ENCODE results near the gene OVOL1. TPM values are rescaled to one million over a fixed set of nuclear protein-coding genes. Genes with fewer than 3 reads are reported as not detected.

OVOL1 gene
- total RNA-seq, 1 experiment from 2014 or later = 10.5 TPM

DNA sequence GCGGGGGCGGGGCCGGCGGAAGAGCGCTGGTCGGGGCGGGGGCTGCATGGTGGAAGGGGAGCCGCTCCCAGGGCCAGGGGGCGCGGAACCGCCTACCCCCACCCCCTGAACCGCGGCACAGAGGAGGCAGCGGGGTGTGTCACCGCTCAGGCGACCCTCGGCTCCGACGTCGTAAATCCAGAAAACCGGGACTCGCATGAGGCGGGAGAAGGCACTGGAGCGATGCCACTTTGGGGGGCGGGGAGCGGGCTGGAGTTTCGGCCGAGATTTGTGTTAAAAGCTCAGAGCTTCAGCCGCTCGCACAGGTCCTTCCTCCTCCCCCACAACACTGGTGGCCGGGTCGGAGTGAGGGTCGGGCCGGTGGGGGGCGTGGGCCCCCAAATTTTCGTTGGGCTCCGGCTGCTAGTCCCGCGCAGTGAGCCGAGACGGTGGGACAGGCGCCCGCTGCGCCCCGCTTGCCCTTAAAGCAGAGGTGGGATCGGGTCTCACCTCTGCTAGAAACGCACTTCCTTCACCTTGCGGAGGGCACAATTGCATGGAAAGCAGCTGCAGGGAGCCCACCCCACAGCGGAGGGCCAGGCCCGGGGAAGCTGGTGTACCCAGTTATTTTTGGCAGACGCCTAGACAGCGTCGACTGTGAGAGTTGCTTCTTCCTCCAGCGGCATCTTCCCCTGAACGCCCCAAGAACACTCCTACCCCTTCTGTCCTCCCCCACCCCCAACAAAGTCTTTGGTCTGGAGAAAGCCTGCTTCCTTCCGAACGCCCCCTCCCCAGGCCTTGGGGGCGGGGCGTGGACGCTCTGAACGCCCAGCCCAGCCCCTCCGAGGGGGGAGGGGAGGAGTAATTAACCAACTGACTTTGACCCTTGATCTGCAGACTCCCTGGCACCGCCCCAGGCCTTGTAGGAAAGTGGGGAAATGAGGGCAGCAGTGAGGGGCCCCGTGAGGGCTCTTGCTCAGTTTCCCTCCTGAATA lies 1.1 kb downstream of the OVOL1 start:
- Histone ChIP-seq H3K4me3 (peak overlapping the region; percentile 93), H3K79me2 (ENCODE audit: low read depth) (peaks cover 43% of the 10 kb centered on the region), H3K4me2 (peak overlapping the region; percentile 98), H2AFZ (peak overlapping the region; percentile 68), H3K27ac (peak overlapping the region; percentile 24), H4K20me1 (ENCODE audit: insufficient read depth) (peaks cover 3% of the 10 kb centered on the region; the same call in 1 of the 2 replicates), H3K4me1 (replicated peaks; ENCODE audit: insufficient read depth) (peaks cover 57% of the 10 kb centered on the region), H3K27me3 (ENCODE audit: insufficient read depth, low read depth) (no peaks in the 10 kb centered on the region), H3F3A (ENCODE audit: insufficient read depth, low read depth) (peaks cover 30% of the 10 kb centered on the region), H3K9me2 (ENCODE audit: insufficient read depth) (no peaks in the 10 kb centered on the region), H3K9me3 (ENCODE audit: insufficient read depth, low read depth) (no peaks in the 10 kb centered on the region), H3K36me3 (ENCODE audit: low read depth) (no peaks in the 10 kb centered on the region)
- intact Hi-C loops (cut with micrococcal nuclease; ENCODE audit: unreplicated experiment) = loop anchor here (2.0 to 10.0 kb wide), 2 partner anchors 71 to 293 kb away; partner anchors contain the start of genes CFL1 and MALAT1
- TF ChIP-seq EZH2 (IDR thresholded peaks at IDR 0.05; ENCODE audit: low read depth) = no peak
- TF ChIP-seq, protein P1, sequence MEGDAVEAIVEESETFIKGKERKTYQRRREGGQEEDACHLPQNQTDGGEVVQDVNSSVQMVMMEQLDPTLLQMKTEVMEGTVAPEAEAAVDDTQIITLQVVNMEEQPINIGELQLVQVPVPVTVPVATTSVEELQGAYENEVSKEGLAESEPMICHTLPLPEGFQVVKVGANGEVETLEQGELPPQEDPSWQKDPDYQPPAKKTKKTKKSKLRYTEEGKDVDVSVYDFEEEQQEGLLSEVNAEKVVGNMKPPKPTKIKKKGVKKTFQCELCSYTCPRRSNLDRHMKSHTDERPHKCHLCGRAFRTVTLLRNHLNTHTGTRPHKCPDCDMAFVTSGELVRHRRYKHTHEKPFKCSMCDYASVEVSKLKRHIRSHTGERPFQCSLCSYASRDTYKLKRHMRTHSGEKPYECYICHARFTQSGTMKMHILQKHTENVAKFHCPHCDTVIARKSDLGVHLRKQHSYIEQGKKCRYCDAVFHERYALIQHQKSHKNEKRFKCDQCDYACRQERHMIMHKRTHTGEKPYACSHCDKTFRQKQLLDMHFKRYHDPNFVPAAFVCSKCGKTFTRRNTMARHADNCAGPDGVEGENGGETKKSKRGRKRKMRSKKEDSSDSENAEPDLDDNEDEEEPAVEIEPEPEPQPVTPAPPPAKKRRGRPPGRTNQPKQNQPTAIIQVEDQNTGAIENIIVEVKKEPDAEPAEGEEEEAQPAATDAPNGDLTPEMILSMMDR (conservative IDR thresholded peaks at IDR 0.05) = no peak
- ChIA-PET CTCF (interaction anchor here (1.4 kb wide), 1 partner anchor 7 kb away, joined by 6 read pairs; the partner anchor contains the start of gene AP5B1), POLR2A (ENCODE audit: unreplicated experiment) (interaction anchor here (0.6 to 0.7 kb wide), 3 partner anchors 19 to 215 kb away, joined by 3 to 21 read pairs (median 4); partner anchors contain the start of gene FAM89B)
- TSS peak; percentile 35 for BruUV-seq (replicated peaks)
- peak in 1 of 2 experiments; percentile 35 for DNase-seq

DNA sequence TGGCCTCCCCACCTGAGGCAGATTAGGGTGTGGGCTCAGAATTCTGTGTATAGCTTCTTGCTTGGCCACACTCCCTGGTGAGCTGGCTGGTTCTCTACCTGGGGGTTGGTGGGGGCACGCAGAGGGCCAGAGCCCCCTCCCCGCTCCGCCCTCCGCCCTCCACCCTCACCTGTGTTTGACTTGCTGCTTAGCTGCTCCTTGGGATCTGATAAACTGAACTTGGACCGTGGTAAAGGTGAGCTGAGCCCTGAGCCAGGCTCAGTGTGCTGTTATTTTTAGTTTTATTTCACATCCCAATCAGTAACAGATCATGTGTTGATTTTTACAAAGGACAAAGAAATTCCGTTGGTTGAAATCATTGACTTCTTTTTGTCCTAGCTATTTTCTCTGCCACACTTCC lies 2.0 kb downstream of the OVOL1 start:
- Histone ChIP-seq H3K4me1 (replicated peaks; ENCODE audit: insufficient read depth) (peaks cover 65% of the 10 kb centered on the region), H4K20me1 (ENCODE audit: insufficient read depth) (peaks cover 9% of the 10 kb centered on the region; the same call in 1 of the 2 replicates), H2AFZ (no peak overlapping the region), H3K27ac (no peak overlapping the region), H3K4me3 (peak overlapping the region; percentile 93; the same call in 1 of the 2 replicates), H3K4me2 (peak overlapping the region; percentile 98), H3K9me2 (ENCODE audit: insufficient read depth) (no peaks in the 10 kb centered on the region), H3K36me3 (ENCODE audit: low read depth) (no peaks in the 10 kb centered on the region), H3F3A (ENCODE audit: insufficient read depth, low read depth) (peaks cover 36% of the 10 kb centered on the region), H3K79me2 (ENCODE audit: low read depth) (peaks cover 49% of the 10 kb centered on the region), H3K9me3 (ENCODE audit: insufficient read depth, low read depth) (no peaks in the 10 kb centered on the region), H3K27me3 (ENCODE audit: insufficient read depth, low read depth) (no peaks in the 10 kb centered on the region)
- intact Hi-C loops (cut with micrococcal nuclease; ENCODE audit: unreplicated experiment) = loop anchor here (10.0 kb wide), 1 partner anchor 294 kb away; the partner anchor contains the start of gene MALAT1
- TF ChIP-seq, protein P1 (conservative IDR thresholded peaks at IDR 0.05) = no peak
- TF ChIP-seq EZH2 (IDR thresholded peaks at IDR 0.05; ENCODE audit: low read depth) = no peak
- ChIA-PET POLR2A (ENCODE audit: unreplicated experiment) (interaction anchor here (0.6 to 0.7 kb wide), 2 partner anchors 18 to 59 kb away, joined by 4 to 21 read pairs; no protein-coding TSS in a partner anchor), CTCF (interaction anchor here (1.4 kb wide), 1 partner anchor 8 kb away, joined by 6 read pairs; the partner anchor contains the start of gene AP5B1)
- BruUV-seq (replicated peaks) = no TSS peak
- DNase-seq = no peak
